Effector memory CD4-positive, alpha-beta T cell (primary cell): ENCODE results near the gene CCDC14.
"Not testable (repeated sequence)": the region's sequence is repeated elsewhere in the genome, so short reads cannot be mapped to it uniquely, and the experiment has no call there.

Experiments
- DNase-seq, 3 donors: peaks; one replicate each; pipeline ENCODE4 v3.0.0-alpha.2; 2020
- H3K27ac ChIP-seq: 2 replicates; pipeline ENCODE4 v1.7.0; 2013; ENCODE audit warnings: mild to moderate bottlenecking, low read length, moderate library complexity; ENCODE audit not compliant: insufficient read depth, poor library complexity, severe bottlenecking
- H3K27me3 ChIP-seq: replicated peaks from 2 replicates; pipeline ENCODE4 v1.7.0; 2013; ENCODE audit warnings: mild to moderate bottlenecking, low read length; ENCODE audit not compliant: insufficient read depth, control insufficient read depth, poor library complexity, severe bottlenecking
- H3K36me3 ChIP-seq: 2 replicates; pipeline ENCODE4 v1.7.0; 2013; ENCODE audit warnings: mild to moderate bottlenecking, low read length, moderate library complexity; ENCODE audit not compliant: control insufficient read depth, insufficient read depth
- H3K4me1 ChIP-seq: 2 replicates; pipeline ENCODE4 v1.7.0; 2013; ENCODE audit warnings: low read length, mild to moderate bottlenecking; ENCODE audit not compliant: control insufficient read depth, insufficient read depth, poor library complexity, severe bottlenecking
- H3K4me3 ChIP-seq: 2 replicates; pipeline ENCODE4 v1.7.0; 2013; ENCODE audit warnings: low read length, low read depth, mild to moderate bottlenecking; ENCODE audit not compliant: insufficient read depth, poor library complexity, severe bottlenecking
- H3K9me3 ChIP-seq: 2 replicates; pipeline ENCODE4 v1.7.0; 2013; ENCODE audit warnings: mild to moderate bottlenecking, low read length, moderate library complexity; ENCODE audit not compliant: control insufficient read depth

CCDC14 gene

DNA sequence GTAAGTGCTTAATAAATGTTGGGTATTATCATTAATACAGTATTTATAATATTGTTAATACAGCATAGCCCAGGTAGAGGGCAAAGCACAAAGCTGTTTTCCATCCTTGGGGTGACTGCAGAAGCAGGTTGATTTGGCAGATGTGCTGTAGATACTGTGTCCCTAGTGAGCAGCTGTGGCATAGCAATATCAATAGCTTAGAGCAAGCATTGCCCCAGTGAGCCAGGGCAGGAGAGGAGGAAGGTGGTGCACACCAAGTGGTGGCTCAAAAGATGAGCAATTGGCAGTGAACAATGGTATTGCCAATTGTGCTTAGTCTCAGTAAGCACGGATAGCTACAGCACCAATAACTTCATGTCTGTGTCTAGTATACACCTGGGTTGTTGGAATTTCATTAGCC, 5.8 kb upstream of the CCDC14 start:
- H3K9me3 ChIP-seq, H3K27ac ChIP-seq, H3K27me3 ChIP-seq, DNase-seq, H3K36me3 ChIP-seq, H3K4me3 ChIP-seq, H3K4me1 ChIP-seq: not testable (repeated sequence)

DNA sequence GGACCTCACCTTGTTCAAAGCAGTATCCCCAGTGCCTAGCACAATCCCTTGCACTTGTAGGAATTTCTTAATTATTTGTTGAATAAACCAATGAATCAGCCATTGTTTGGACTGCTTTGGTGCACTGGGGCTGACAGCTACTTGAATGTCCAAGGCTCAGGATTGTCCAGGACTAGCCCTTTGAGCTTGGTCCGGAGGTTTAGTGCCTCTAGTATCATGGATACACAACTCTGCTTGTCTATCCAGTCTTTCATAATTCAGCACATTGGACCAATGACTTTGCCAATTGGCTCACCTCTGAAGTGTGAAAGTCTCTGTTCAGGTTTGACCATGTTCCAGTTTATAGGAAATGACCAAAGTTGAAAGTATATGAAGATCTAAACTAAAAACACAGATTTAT, 3.8 kb upstream of the CCDC14 start:
- not testable (repeated sequence) for H3K36me3 ChIP-seq, H3K27me3 ChIP-seq, DNase-seq, H3K4me1 ChIP-seq, H3K9me3 ChIP-seq, H3K4me3 ChIP-seq, H3K27ac ChIP-seq

DNA sequence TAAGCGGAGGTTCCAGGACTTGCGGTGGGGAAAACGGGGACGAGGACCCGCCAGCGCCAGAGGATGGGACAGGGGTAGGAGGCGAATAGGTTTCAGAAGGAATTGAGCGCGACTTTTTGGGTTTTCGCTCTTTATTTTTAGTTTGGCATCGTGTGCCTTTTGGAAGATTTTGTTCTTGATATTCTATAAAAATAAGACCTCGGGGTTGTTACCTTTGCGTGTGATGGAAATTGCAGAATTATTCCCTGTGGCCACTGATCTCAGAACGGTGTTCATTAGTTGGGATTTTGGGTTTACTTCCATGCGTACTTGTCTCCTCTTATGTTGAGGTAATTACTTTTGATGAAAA, 453 bp upstream of the CCDC14 start:
- no peaks in the 10 kb centered on the region for H3K4me1 ChIP-seq
- peak overlapping the region; percentile 63 for H3K27ac ChIP-seq
- H3K27me3 ChIP-seq = no peaks in the 10 kb centered on the region
- peak overlapping the region; percentile 81 for H3K4me3 ChIP-seq
- no peak for DNase-seq
- no peaks in the 10 kb centered on the region for H3K36me3 ChIP-seq
- H3K9me3 ChIP-seq = no peaks in the 10 kb centered on the region

DNA sequence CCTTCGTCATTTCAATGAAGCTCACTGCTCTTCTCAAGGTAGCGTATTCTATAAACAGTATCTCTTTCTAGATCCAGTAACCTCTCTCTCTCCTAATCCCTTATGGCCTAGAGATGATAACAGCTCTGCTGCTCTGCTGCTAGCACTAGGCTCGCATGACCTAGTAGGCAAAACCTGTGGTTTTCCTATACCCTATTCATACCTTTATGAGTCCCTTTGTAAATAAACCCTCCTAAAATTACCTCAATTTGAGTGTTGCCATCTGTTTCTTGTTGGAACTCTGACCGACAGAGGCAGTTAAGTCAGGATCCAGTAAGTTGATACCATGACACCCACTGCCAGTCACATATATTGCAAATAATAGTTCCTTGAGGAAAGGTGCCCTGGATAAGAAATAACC, 7.3 kb downstream of the CCDC14 start:
- Histone ChIP-seq H3K9me3 (no peaks in the 10 kb centered on the region), H3K27me3 (no peaks in the 10 kb centered on the region), H3K36me3 (peaks cover 17% of the 10 kb centered on the region), H3K4me1 (no peaks in the 10 kb centered on the region), H3K27ac (no peak overlapping the region), H3K4me3 (no peak overlapping the region)
- DNase-seq = no peak

DNA sequence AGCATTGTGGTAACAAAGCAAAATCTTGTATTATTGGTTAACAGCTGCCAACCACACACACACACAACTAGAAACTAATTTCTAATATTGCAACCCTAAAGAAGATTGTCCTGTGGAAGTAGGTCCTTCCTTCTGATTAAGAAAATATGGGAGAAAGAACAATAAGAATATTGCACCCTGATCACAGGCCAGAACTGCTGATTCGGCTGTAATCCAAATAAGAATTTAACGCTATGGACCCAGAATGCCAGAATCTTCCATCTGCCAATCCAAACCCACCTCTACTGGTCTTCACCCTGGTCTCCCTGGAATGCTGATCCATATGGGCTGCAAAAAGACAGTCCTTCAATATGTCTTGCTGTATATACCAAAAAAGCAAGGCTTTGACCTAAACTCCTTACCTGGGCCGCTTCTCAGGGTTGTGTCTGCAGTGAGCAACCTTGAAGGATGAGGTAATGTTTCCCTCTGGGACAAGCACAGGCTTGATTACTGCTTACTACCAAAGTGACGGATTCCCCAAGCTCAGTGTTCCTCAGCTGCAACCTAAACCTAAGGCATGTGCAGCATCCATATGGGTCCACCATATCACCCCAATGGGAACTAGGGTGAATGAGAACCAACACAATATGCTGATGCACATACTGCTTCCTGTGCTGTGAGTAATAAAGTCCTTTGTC, 8.0 kb downstream of the CCDC14 start:
- no peak overlapping the region for H3K4me3 ChIP-seq
- DNase-seq = no peak
- H3K36me3 ChIP-seq = peaks cover 17% of the 10 kb centered on the region
- H3K9me3 ChIP-seq = no peaks in the 10 kb centered on the region
- no peak overlapping the region for H3K27ac ChIP-seq
- no peaks in the 10 kb centered on the region for H3K4me1 ChIP-seq
- H3K27me3 ChIP-seq = no peaks in the 10 kb centered on the region

DNA sequence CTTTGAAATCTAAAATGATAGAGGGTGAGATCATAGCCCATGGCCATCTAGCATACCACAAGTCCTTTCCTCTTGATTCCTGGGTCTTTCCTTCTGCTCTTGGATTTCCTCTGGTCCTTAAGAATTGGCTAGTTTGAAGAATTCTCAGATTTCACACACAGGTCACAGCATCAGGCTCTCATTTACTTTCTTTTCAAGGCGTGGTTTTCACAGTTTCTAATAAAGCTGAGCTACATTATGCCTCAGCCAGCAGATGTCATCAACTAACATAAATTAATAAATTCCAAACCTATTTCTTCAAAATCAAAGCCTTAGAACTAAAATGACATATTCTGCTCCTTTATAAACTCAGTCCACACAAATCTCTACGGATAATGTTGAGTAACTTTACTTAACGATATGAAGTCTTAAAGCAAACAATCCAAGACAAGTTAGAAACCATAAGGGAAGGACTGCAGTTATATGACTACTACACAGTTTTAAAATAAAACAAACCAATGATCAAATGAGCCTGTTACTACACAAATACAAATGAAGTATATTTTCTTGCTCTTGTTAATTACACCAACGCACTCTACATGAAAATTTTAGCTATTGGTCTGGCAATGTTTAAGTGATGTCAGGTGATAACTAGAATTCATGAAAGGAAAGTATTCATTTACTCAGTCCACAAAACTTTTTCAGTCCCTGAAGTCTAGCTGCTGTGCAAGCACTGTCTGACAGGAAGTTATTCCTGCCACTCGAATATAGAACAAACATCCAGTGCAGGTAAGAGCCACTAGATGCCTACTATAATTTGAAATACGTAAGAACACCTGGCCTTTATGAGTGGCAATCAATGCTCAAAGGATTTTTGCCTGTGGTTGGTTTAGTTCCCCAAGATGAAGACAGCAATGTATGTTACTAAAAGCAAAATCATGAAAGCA, 9.2 kb downstream of the CCDC14 start:
- H3K27me3 ChIP-seq = no peaks in the 10 kb centered on the region
- peaks cover 20% of the 10 kb centered on the region for H3K36me3 ChIP-seq
- no peak overlapping the region for H3K4me3 ChIP-seq
- no peak for DNase-seq
- no peaks in the 10 kb centered on the region for H3K9me3 ChIP-seq
- no peaks in the 10 kb centered on the region for H3K4me1 ChIP-seq
- H3K27ac ChIP-seq = no peak overlapping the region

- Histone ChIP-seq H3K9me3 (no peaks in the 10 kb centered on the region), H3K27ac (no peak overlapping the region), H3K4me3 (no peak overlapping the region), H3K27me3 (no peaks in the 10 kb centered on the region), H3K36me3 (peaks cover 20% of the 10 kb centered on the region), H3K4me1 (no peaks in the 10 kb centered on the region)
- no peak for DNase-seq
These were observed 11.4 kb downstream of the CCDC14 start for GRCh38 chr3:123949641-123950040.

DNA sequence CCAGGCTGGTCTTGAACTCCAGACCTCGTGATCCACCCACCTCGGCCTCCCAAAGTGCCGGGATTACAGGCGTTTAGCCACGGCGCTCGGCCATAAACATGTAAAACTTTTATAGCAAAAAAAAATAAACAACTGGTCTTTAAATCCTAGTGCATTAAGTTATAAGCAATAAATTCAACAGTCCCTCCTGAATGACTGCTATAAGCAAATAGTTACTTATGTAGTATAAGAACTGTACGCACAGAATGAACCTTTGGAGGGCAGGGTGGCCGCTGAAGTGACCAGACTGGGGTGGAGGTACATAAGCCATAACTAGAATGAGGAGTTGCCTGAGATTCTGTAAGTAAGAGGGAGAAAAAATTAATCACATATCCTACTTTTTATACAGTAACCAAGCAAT, 12.6 kb downstream of the CCDC14 start:
- Histone ChIP-seq H3K27me3 (no peaks in the 10 kb centered on the region), H3K4me1 (no peaks in the 10 kb centered on the region), H3K9me3 (no peaks in the 10 kb centered on the region), H3K36me3 (peaks cover 27% of the 10 kb centered on the region), H3K4me3 (no peak overlapping the region), H3K27ac (no peak overlapping the region)
- no peak for DNase-seq

- Histone ChIP-seq H3K27me3 (no peaks in the 10 kb centered on the region), H3K4me1 (no peaks in the 10 kb centered on the region), H3K4me3 (no peak overlapping the region), H3K27ac (no peak overlapping the region), H3K9me3 (no peaks in the 10 kb centered on the region), H3K36me3 (peaks cover 24% of the 10 kb centered on the region)
- DNase-seq = no peak
These were observed 13.5 kb downstream of the CCDC14 start for GRCh38 chr3:123947482-123947881.

GRCh38 chr3:123941542-123941941, 19.5 kb downstream of the CCDC14 start:
- Histone ChIP-seq H3K4me3 (no peak overlapping the region), H3K36me3 (peaks cover 15% of the 10 kb centered on the region), H3K4me1 (no peaks in the 10 kb centered on the region), H3K27ac (no peak overlapping the region), H3K27me3 (no peaks in the 10 kb centered on the region), H3K9me3 (no peaks in the 10 kb centered on the region)
- no peak for DNase-seq
